Brain microvascular endothelial cell (primary cell): Measurements from ENCODE around the gene PTPRN.

ENCODE experiments used
- DNase-seq: peaks from one replicate; pipeline ENCODE4 v3.0.0-alpha.2; 2020
- H3K27ac ChIP-seq: fragments of 250-450 bp; sonication (Bioruptor Pico); 2 replicates; pipeline ENCODE4 v1.5.1; 2020; ENCODE audit warnings: mild to moderate bottlenecking, moderate library complexity
- H3K27me3 ChIP-seq: fragments of 250-450 bp; sonication (Bioruptor Pico); replicated peaks from 2 replicates; pipeline ENCODE4 v1.5.1; 2020; ENCODE audit warnings: mild to moderate bottlenecking
- H3K36me3 ChIP-seq: fragments of 250-450 bp; sonication (Bioruptor Pico); replicated peaks from 2 replicates; pipeline ENCODE4 v1.5.1; 2020; ENCODE audit warnings: mild to moderate bottlenecking
- H3K4me3 ChIP-seq: 2 replicates; pipeline ENCODE4 v1.5.1; 2011; ENCODE audit warnings: low read depth, mild to moderate bottlenecking, control low read depth, low read length, moderate library complexity
- CTCF ChIP-seq: IDR thresholded peaks from 2 replicates; pipeline ENCODE4 v1.5.1; 2011; ENCODE audit warnings: low read depth, mild to moderate bottlenecking, moderate library complexity, low read length, control low read depth, inconsistent platforms; ENCODE audit errors: missing control alignments
- in situ Hi-C: cut with HindIII; loops from 2 replicates; pipeline ENCODE4 v1.10.0; 2017; ENCODE audit warnings: low sequenced_read_pairs, low pct_ligation_motif_present

The PTPRN gene

DNA sequence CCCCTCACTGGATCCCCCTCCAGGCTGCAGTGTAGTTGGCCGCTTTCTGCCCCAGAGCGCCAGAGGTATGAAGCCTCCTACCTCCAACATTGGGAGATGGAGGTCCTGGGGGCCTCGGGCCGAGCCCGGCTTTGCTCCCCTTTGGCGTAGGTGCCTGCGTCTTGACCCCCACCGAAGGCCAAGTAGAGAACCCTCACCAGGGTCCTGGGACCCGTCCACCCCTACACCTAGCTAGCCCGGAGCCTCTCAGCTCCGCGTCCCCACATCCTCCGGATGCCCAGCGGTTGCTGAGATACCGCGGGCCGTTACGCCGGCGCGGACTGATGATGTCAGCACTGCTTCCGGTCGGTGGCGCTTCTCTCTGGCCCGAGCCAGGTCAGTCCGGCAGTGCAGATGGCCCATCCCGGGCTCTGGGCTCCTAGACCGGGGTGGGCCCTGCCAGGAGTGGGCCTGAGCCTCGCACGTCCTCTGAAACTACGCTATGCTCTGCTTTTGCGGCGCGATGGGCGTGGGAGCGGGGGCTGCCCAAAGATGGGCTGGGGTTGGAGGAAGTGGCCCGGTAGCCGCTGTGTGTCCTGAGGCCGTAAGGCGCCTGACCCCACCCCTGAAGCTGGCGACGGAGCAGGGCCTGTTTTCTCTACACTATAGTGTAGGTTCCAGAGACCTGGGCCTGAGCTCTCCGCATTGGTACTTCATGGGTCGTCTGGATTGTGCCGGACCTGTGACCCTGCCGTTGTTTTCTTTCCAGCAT lies 63.9 kb downstream of the PTPRN start, which contains the start of the genes GLB1L and STK16:
TSS of gene GLB1L (minus strand) at position 297 of the 751 bp plus-strand sequence. CDS start 1,871 bp downstream, outside the sequence.
TSS of gene STK16 (plus strand) at position 332 of the 751 bp plus-strand sequence. CDS start 521 bp downstream, outside the sequence.
- in situ Hi-C loops: no loop called here
- no peaks in the 10 kb centered on the region for H3K27me3 ChIP-seq
- peak within 1 kb of the TSS; percentile 98 for H3K4me3 ChIP-seq
- no peak for TF ChIP-seq CTCF
- peaks cover 5% of the 10 kb centered on the region for H3K36me3 ChIP-seq
- DNase-seq: peak; percentile 94
- peak within 1 kb of the TSS; percentile 88 for H3K27ac ChIP-seq

- Histone ChIP-seq H3K27ac (peak overlapping the region; percentile 88), H3K4me3 (peak overlapping the region; percentile 98), H3K36me3 (peaks cover 5% of the 10 kb centered on the region), H3K27me3 (no peaks in the 10 kb centered on the region)
- no peak for DNase-seq
- in situ Hi-C loops: no loop called here
- no peak for TF ChIP-seq CTCF
Measured at GRCh38 chr2:219244789-219245147, 64.4 kb downstream of the PTPRN start.

DNA sequence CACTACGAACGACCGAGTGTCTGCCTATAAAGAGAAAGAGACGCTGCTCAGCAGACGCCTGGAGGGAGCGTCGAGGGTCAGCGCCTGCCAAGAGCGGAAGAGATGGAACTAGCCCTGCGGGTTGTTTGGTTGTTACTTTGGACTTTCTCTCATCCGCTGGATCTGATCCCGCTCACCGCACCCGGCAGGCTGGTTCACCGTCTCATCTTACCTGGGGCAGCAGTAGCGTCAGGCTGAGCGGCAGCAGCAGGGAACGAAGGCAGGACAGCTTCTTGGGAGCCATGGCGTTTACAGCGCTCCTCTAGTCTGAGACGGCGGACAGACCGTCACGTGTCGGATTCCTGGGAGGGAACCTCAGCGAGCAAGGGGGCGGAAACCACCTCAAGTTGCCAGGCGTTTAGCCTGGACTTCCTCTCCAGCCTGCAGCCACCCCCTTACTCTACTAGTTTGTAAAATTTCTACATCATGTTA lies 65.9 kb downstream of the PTPRN start:
- peaks cover 4% of the 10 kb centered on the region for H3K36me3 ChIP-seq
- H3K27me3 ChIP-seq: no peaks in the 10 kb centered on the region
- no peak for TF ChIP-seq CTCF
- in situ Hi-C loops: no loop called here
- no peak for DNase-seq
- H3K27ac ChIP-seq: no peak overlapping the region
- peak overlapping the region; percentile 27 for H3K4me3 ChIP-seq
